ENCODE results near the gene STAT1.

Gene STAT1

DNA sequence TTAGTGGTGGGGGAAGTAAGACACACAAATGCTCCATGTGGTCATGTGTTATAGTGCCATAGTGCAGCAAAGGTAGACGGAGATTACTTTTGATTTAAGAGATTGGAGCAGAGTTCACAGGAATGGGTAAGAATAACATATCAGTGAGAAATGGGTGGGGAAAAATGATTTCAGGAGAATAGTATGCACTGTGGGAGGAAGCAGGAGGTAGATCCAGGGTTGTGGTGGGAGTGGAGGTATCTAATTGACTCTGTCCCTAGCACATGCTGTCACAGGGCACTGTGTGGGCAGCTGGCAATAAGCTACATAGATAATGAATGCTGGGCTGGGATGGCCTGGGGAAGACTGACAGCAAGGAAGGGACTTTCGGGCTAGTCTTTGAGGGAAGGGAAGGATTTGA is 65.3 kb downstream of the STAT1 start:
- no peak for DNase-seq

GRCh38 chr2:190947711-190948251 is 66.2 kb downstream of the STAT1 start:
- DNase-seq, result no peak

DNA sequence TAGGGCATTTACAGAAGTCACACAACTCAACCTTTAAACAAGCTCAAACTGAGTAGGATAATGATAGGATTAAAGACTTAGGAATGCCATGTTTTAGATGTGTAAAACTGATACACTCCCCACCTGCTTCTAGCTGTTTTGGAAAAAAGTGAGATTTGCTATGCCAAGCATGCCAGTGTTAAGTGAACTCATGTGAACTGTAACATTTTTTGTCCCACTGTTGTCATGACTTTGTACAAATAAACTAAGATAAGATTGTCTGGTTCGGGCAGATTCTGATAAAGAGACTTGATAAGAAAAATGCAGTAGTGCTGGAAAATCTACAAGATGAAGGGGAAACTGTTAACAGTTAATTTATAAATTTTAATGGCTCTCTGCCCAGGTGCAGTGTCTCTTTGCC is 66.8 kb downstream of the STAT1 start:
- DNase-seq, result no peak

DNA sequence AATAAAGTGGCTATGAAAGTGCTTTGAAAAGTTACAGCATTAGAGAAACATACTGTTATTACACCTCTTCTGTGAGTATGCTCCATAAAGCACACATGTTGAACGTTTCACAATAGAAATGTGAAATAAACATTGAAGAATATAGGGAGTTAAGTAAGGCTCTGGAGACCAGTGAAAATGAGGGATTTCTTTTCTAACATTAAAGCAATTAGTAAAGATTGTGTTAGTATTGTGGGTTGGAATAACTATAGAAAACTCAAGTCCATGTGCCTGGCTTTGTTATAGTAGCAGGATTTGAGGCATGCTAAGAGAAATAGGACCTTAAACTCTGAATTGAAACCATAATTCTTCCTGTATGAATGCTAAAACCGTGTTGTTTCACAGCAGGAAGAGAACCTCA is 70.3 kb downstream of the STAT1 start:
- no peak for DNase-seq

GRCh38 chr2:190942697-190943096 is 71.3 kb downstream of the STAT1 start:
- no peak for DNase-seq

DNA sequence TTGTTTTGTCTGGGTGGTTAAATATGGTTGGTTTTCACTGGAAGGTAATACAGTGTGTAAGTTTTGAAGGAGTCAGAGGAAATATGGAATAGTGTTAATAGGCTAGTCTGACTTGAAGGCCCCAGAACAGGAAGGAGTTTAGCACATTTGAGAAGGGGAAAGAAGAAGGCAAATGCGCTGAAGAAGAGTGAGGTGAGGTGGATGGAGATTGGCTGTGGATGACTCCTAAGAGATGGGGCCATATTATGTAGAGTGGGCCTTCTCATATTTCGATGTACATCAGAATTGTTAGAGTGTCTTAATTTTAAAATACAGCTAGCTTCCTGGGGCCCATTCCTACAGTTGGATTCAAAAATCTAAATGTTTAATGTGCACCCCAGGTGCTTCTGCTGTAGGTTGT is 72.4 kb downstream of the STAT1 start:
- DNase-seq, result no peak

GRCh38 chr2:190940454-190940853 is 73.5 kb downstream of the STAT1 start:
- no peak for DNase-seq

- no peak for DNase-seq
These were observed 75.1 kb downstream of the STAT1 start for GRCh38 chr2:190938771-190939335.

DNA sequence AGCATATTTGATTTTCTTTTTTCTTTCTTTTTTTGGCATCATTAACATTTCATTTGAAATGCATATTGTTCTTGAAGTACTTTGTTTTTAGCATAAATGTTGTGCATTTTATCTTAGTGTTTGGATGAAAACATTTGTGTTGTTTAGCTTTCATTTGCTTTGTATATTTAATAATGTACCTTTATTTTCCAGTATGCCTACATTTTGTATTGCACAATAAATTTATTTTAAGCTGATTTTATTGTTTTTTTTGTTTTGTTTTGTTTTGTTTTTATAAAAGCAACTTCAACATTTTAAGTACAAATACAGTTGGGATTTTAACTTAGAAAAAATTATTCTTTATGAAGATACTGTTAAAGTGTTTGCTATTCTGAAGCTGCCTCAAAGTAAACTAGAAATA is 78.9 kb downstream of the STAT1 start:
- no peak for DNase-seq

GRCh38 chr2:190933361-190933760 is 80.6 kb downstream of the STAT1 start:
- no peak for DNase-seq

DNA sequence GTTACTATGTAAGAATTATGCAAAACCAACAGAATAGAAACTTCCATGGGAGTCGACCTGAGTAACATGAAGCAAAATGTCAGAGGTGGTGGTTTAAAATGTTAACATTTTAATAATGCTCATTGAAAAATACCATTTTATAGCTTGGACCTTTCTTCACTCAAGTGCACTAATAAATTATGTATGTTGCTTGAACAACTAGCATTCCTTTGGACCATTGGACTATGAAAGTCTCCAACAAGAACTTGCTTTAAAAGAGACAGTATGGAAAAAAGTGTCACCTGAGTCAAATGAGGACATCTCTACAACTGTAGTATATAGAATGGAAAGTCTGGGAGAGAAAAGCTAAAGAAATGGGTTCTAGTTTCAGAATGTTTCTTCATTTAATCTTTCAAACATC is 81.5 kb downstream of the STAT1 start:
- DNase-seq, result no peak

GRCh38 chr2:190930411-190930810 is 83.6 kb downstream of the STAT1 start:
- no peak for DNase-seq

- DNase-seq, result no peak
These were observed 84.1 kb downstream of the STAT1 start for GRCh38 chr2:190929919-190930318.

DNA sequence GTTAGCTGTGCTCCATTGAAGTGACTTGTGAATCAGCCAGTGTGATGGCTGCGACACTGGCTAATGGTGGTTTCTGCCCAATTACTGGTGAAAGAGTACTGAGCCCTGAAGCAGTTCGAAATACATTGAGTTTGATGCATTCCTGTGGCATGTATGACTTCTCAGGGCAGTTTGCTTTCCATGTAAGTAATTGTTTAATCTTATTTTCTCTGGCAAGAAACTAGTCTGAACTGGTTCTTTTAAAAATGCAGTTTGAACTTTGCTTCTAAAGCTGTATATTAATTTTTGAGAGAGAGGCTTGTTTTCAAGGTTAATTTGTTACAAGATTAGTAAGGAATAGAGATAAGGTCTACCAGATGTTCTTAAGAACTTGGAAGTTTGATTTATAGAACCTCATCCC is 86.7 kb downstream of the STAT1 start:
- DNase-seq, result no peak

DNA sequence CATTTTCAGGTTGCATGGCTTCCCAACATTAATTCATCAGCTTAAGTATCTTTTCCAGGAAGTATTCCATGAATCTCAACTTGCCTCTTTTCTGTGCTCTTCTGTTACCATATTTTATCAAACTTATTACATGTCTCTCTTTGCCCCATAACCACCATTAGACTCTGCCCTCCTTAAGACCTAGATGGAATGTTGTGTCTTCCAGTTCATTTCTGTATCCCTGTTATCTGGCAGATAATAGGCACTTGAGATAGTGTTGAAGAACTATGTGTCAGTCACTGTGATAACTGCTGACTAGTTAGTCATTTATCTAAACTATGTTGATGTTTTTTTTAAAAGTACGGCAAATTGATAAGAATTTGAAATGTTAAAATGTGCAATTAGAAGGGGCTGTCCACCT is 91.6 kb downstream of the STAT1 start:
- no peak for DNase-seq

- no peak for DNase-seq
These were observed 93.9 kb downstream of the STAT1 start for GRCh38 chr2:190920085-190920484.
